ENCODE data around the gene COL6A6.

The COL6A6 gene

GRCh38 chr3:130516645-130517512 is at the start of gene COL6A6:
TSS of gene COL6A6 (plus strand) at chr3:130517177. CDS start at chr3:130560365, 43,188 bp downstream.
- H3K9me3 ChIP-seq (ENCODE audit: control insufficient read depth, insufficient read depth, low read length) = no peaks in the 10 kb centered on the region
- no peaks in the 10 kb centered on the region for H3K36me3 ChIP-seq (ENCODE audit: control insufficient read depth, insufficient read depth, low read length)
- H3K9ac ChIP-seq (ENCODE audit: low read depth, low read length) = no peak within 1 kb of the TSS
- peaks cover 47% of the 10 kb centered on the region for H3K27me3 ChIP-seq (ENCODE audit: control insufficient read depth, insufficient read depth, low read length)
- H3K4me1 ChIP-seq (ENCODE audit: control insufficient read depth, insufficient read depth, low read length) = no peaks in the 10 kb centered on the region
- H3K4me3 ChIP-seq (ENCODE audit: low read depth, low read length) = peak within 1 kb of the TSS; percentile 52

GRCh38 chr3:130468311-130468710 is 48.7 kb upstream of the COL6A6 start:
- H3K4me1 ChIP-seq (ENCODE audit: control insufficient read depth, insufficient read depth, low read length) = no peaks in the 10 kb centered on the region
- H3K9me3 ChIP-seq (ENCODE audit: control insufficient read depth, insufficient read depth, low read length) = no peaks in the 10 kb centered on the region
- no peaks in the 10 kb centered on the region for H3K36me3 ChIP-seq (ENCODE audit: control insufficient read depth, insufficient read depth, low read length)
- no peak overlapping the region for H3K9ac ChIP-seq (ENCODE audit: low read depth, low read length)
- no peak overlapping the region for H3K4me3 ChIP-seq (ENCODE audit: low read depth, low read length)
- no peaks in the 10 kb centered on the region for H3K27me3 ChIP-seq (ENCODE audit: control insufficient read depth, insufficient read depth, low read length)

- Histone ChIP-seq H3K9me3 (ENCODE audit: control insufficient read depth, insufficient read depth, low read length) (no peaks in the 10 kb centered on the region), H3K4me1 (ENCODE audit: control insufficient read depth, insufficient read depth, low read length) (no peaks in the 10 kb centered on the region), H3K4me3 (ENCODE audit: low read depth, low read length) (no peak overlapping the region), H3K36me3 (ENCODE audit: control insufficient read depth, insufficient read depth, low read length) (no peaks in the 10 kb centered on the region), H3K9ac (ENCODE audit: low read depth, low read length) (no peak overlapping the region), H3K27me3 (ENCODE audit: control insufficient read depth, insufficient read depth, low read length) (no peaks in the 10 kb centered on the region)
Observed at GRCh38 chr3:130470126-130470525, 46.9 kb upstream of the COL6A6 start.

GRCh38 chr3:130473416-130473815 is 43.6 kb upstream of the COL6A6 start:
- Histone ChIP-seq H3K9ac (ENCODE audit: low read depth, low read length) (no peak overlapping the region), H3K4me1 (ENCODE audit: control insufficient read depth, insufficient read depth, low read length) (no peaks in the 10 kb centered on the region), H3K9me3 (ENCODE audit: control insufficient read depth, insufficient read depth, low read length) (no peaks in the 10 kb centered on the region), H3K36me3 (ENCODE audit: control insufficient read depth, insufficient read depth, low read length) (no peaks in the 10 kb centered on the region), H3K27me3 (ENCODE audit: control insufficient read depth, insufficient read depth, low read length) (no peaks in the 10 kb centered on the region), H3K4me3 (ENCODE audit: low read depth, low read length) (no peak overlapping the region)

GRCh38 chr3:130480736-130481135 is 36.2 kb upstream of the COL6A6 start:
- Histone ChIP-seq H3K4me3 (ENCODE audit: low read depth, low read length) (no peak overlapping the region), H3K9me3 (ENCODE audit: control insufficient read depth, insufficient read depth, low read length) (no peaks in the 10 kb centered on the region), H3K9ac (ENCODE audit: low read depth, low read length) (no peak overlapping the region), H3K4me1 (ENCODE audit: control insufficient read depth, insufficient read depth, low read length) (no peaks in the 10 kb centered on the region), H3K27me3 (ENCODE audit: control insufficient read depth, insufficient read depth, low read length) (no peaks in the 10 kb centered on the region), H3K36me3 (ENCODE audit: control insufficient read depth, insufficient read depth, low read length) (no peaks in the 10 kb centered on the region)

- no peaks in the 10 kb centered on the region for H3K9me3 ChIP-seq (ENCODE audit: control insufficient read depth, insufficient read depth, low read length)
- no peaks in the 10 kb centered on the region for H3K36me3 ChIP-seq (ENCODE audit: control insufficient read depth, insufficient read depth, low read length)
- H3K4me3 ChIP-seq (ENCODE audit: low read depth, low read length) = no peak overlapping the region
- no peaks in the 10 kb centered on the region for H3K4me1 ChIP-seq (ENCODE audit: control insufficient read depth, insufficient read depth, low read length)
- H3K27me3 ChIP-seq (ENCODE audit: control insufficient read depth, insufficient read depth, low read length) = no peaks in the 10 kb centered on the region
- H3K9ac ChIP-seq (ENCODE audit: low read depth, low read length) = no peak overlapping the region
Observed at GRCh38 chr3:130488288-130488687, 28.7 kb upstream of the COL6A6 start.

- Histone ChIP-seq H3K9me3 (ENCODE audit: control insufficient read depth, insufficient read depth, low read length) (no peaks in the 10 kb centered on the region), H3K4me3 (ENCODE audit: low read depth, low read length) (no peak overlapping the region), H3K9ac (ENCODE audit: low read depth, low read length) (no peak overlapping the region), H3K27me3 (ENCODE audit: control insufficient read depth, insufficient read depth, low read length) (no peaks in the 10 kb centered on the region), H3K4me1 (ENCODE audit: control insufficient read depth, insufficient read depth, low read length) (no peaks in the 10 kb centered on the region), H3K36me3 (ENCODE audit: control insufficient read depth, insufficient read depth, low read length) (no peaks in the 10 kb centered on the region)
Observed at GRCh38 chr3:130488769-130489450, 28.1 kb upstream of the COL6A6 start.

- no peak overlapping the region for H3K4me3 ChIP-seq (ENCODE audit: low read depth, low read length)
- no peaks in the 10 kb centered on the region for H3K27me3 ChIP-seq (ENCODE audit: control insufficient read depth, insufficient read depth, low read length)
- no peak overlapping the region for H3K9ac ChIP-seq (ENCODE audit: low read depth, low read length)
- H3K4me1 ChIP-seq (ENCODE audit: control insufficient read depth, insufficient read depth, low read length) = no peaks in the 10 kb centered on the region
- no peaks in the 10 kb centered on the region for H3K36me3 ChIP-seq (ENCODE audit: control insufficient read depth, insufficient read depth, low read length)
- no peaks in the 10 kb centered on the region for H3K9me3 ChIP-seq (ENCODE audit: control insufficient read depth, insufficient read depth, low read length)
Observed at GRCh38 chr3:130490241-130490640, 26.7 kb upstream of the COL6A6 start.

- Histone ChIP-seq H3K9ac (ENCODE audit: low read depth, low read length) (no peak overlapping the region), H3K4me1 (ENCODE audit: control insufficient read depth, insufficient read depth, low read length) (no peaks in the 10 kb centered on the region), H3K27me3 (ENCODE audit: control insufficient read depth, insufficient read depth, low read length) (no peaks in the 10 kb centered on the region), H3K4me3 (ENCODE audit: low read depth, low read length) (no peak overlapping the region), H3K9me3 (ENCODE audit: control insufficient read depth, insufficient read depth, low read length) (no peaks in the 10 kb centered on the region), H3K36me3 (ENCODE audit: control insufficient read depth, insufficient read depth, low read length) (no peaks in the 10 kb centered on the region)
Observed at GRCh38 chr3:130491431-130491830, 25.5 kb upstream of the COL6A6 start.

- H3K36me3 ChIP-seq (ENCODE audit: control insufficient read depth, insufficient read depth, low read length) = no peaks in the 10 kb centered on the region
- no peak overlapping the region for H3K4me3 ChIP-seq (ENCODE audit: low read depth, low read length)
- H3K9ac ChIP-seq (ENCODE audit: low read depth, low read length) = no peak overlapping the region
- H3K27me3 ChIP-seq (ENCODE audit: control insufficient read depth, insufficient read depth, low read length) = no peaks in the 10 kb centered on the region
- H3K9me3 ChIP-seq (ENCODE audit: control insufficient read depth, insufficient read depth, low read length) = no peaks in the 10 kb centered on the region
- H3K4me1 ChIP-seq (ENCODE audit: control insufficient read depth, insufficient read depth, low read length) = no peaks in the 10 kb centered on the region
Observed at GRCh38 chr3:130504701-130505100, 12.3 kb upstream of the COL6A6 start.

- Histone ChIP-seq H3K27me3 (ENCODE audit: control insufficient read depth, insufficient read depth, low read length) (no peaks in the 10 kb centered on the region), H3K9ac (ENCODE audit: low read depth, low read length) (no peak overlapping the region)
Observed at GRCh38 chr3:130506031-130506430, 10.9 kb upstream of the COL6A6 start.

GRCh38 chr3:130507746-130508145 is 9.2 kb upstream of the COL6A6 start:
- no peaks in the 10 kb centered on the region for H3K27me3 ChIP-seq (ENCODE audit: control insufficient read depth, insufficient read depth, low read length)
- H3K4me3 ChIP-seq (ENCODE audit: low read depth, low read length) = no peak overlapping the region
- no peaks in the 10 kb centered on the region for H3K4me1 ChIP-seq (ENCODE audit: control insufficient read depth, insufficient read depth, low read length)
- H3K9ac ChIP-seq (ENCODE audit: low read depth, low read length) = no peak overlapping the region
- no peaks in the 10 kb centered on the region for H3K36me3 ChIP-seq (ENCODE audit: control insufficient read depth, insufficient read depth, low read length)
- no peaks in the 10 kb centered on the region for H3K9me3 ChIP-seq (ENCODE audit: control insufficient read depth, insufficient read depth, low read length)

More at GRCh38 chr3:130506031-130506430, 10.9 kb upstream of the COL6A6 start:
- Histone ChIP-seq H3K4me3 (ENCODE audit: low read depth, low read length) (no peak overlapping the region), H3K9me3 (ENCODE audit: control insufficient read depth, insufficient read depth, low read length) (no peaks in the 10 kb centered on the region), H3K4me1 (ENCODE audit: control insufficient read depth, insufficient read depth, low read length) (no peaks in the 10 kb centered on the region), H3K36me3 (ENCODE audit: control insufficient read depth, insufficient read depth, low read length) (no peaks in the 10 kb centered on the region)
